Hematopoietic multipotent progenitor cell treated with erythropoietin and hydrocortisone succinate and interleukin-3 and kit ligand, for 8 days (in vitro differentiated cells): ENCODE data around the gene ORM2.

Experiments
- DNase-seq: peaks from one replicate; pipeline ENCODE4 v3.0.0-alpha.2; 2015

Gene ORM2

DNA sequence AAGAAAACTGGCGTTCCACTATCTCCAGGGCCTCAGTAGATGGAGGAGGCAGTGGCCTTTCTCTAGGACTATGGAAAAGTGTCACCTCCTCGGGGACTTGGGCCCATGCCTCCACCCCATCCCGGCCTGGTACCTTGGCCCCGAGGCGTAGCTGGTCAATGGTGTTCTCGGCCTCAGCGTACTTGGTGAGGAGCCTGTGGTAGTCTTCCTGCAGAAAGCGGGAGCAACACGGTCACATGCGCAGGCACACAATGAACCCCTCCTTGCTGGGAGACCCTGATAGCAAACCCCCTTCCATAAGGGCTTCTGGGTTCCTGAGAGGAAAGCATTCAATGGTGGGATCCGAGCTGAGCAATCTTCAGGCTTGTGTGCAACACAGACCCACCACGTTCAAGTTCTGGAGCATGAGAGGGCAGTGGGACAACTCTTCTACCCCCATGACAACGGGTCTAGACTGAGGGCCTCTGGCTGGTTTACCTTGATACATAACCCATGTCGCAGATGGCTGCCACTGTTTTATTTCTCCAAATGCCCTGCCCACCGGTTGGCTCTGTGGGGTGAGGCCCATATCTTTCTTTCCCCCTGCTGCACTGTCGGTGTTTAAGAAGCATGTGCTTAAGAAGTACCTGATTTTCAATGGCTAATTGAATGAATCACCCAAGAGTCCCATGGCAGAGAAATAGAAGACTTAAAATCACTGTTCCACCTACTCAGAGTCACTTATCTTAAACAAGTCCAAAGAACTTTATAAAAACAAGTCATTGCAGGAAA is 44.5 kb downstream of the ORM2 start:
- DNase-seq, result no peak

DNA sequence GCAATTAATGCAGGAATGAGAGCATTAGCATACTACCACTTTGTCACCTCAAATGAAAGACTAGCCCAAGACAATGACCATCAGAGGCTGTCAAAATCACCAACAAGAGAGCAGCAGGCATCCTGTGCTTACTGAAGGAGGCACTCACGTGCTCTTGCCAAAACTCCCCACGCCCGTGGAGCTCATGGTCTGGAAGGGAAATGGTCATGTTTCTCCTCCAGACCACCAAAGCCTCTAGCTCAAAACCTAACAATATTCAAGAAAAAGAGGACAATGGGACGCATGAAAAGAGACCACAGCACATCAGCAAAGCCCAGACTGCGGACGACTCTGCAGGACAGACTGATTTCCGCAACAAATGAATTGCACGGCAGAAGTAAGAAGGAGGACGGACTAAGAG is 45.3 kb downstream of the ORM2 start:
- DNase-seq, result no peak

- no peak for DNase-seq
Measured at GRCh38 chr9:114375386-114376175, 45.9 kb downstream of the ORM2 start.

- DNase-seq, result no peak
Measured at GRCh38 chr9:114376586-114377445, 47.1 kb downstream of the ORM2 start.

DNA sequence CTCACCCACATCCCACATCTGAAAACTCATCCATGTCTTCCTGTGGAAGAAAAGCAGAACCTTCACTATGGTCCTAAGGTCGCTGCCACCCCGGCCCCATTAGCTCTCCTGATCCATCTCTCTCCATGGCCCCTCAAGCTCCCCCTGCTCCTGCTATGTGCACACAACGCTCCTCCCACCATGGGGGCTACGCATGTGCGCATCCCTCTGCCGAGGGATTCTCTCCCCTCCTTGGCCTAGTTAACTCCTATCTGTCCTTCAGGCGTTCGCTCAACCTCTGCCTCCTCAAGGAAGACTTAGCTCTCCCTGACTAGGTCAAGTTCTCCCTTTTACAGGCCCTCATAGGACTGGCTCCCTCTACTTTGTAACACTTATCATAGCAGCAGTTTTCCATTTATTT is 48.3 kb downstream of the ORM2 start:
- DNase-seq, result no peak

DNA sequence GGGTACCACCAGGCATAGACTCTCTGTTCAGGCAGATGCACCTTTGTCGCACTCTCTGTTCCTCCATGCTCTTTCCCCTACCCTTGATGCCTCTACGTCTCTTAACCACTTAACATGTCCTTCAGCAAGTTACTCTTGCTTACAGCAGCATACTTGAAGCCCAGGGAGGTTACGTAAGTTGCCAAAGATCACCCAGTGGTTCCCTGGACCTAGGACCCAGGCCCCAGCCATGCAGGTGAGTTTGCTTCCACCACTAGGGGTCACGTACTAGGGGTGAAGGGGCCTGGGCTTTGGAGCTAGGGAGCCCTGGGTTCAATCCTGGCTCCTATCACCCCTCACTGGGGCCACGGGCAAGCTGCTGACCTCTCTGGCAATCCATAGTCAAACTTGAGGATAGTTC is 49.2 kb downstream of the ORM2 start:
- DNase-seq, result no peak
